ENCODE results near the gene GBX1.

GBX1 gene

GRCh38 chr7:151193203-151193978, 25.9 kb upstream of the GBX1 start:
- no peak for DNase-seq

GRCh38 chr7:151192002-151192539, 24.6 kb upstream of the GBX1 start:
- no peak for DNase-seq

DNA sequence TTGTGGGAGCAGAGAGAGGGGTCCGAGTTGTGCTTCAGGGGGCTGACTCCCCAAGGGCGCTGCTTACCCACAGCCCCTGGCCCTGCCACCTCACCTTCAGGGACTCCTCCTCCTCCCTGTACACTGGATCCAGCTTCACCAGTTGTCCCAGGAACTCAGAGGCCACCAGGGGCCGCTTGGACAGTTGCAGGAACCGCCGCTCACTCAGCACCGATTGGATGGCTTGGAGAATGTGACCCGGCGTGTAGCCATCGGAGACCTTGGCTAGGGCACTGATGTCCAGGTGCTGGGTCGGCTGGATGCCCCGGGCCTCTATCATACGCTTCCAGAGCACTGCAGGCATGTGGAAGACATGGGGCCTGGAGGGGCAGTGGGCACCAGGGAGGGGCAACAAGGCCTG, 24.1 kb upstream of the GBX1 start:
- no peak for DNase-seq

DNA sequence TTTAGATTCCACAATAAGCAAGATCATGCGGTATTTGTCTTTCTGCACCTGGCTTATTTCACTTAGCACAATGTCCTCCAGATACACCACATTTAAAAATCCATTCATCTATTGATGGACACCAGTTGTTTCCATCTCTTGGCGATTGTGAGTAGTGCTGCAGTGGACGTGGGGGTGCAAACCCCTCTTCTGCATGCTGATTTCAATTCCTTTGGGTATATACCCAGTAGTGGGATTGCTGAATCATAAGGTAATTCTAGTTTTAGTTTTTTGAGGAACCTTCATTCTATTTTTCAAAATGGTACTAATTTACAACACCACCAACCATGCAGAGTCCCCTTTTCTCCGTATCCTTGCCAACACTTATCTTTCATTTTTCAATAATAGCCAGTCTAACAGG, 21.5 kb upstream of the GBX1 start:
- DNase-seq, result no peak

DNA sequence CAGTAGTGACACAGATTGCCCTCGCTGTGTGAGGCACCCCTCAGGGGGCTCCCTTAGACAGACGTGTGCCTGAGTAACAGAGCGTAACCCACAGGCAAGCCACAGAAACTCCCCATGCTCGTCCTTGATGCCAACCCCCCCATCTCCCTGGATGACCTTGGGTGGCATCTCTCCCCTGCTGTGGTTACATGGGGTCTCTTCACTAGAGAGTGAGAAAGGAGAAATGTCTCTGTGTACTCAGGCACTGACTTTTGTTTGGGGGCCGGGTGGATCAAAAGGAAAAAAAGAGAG, 20.7 kb upstream of the GBX1 start:
- no peak for DNase-seq

DNA sequence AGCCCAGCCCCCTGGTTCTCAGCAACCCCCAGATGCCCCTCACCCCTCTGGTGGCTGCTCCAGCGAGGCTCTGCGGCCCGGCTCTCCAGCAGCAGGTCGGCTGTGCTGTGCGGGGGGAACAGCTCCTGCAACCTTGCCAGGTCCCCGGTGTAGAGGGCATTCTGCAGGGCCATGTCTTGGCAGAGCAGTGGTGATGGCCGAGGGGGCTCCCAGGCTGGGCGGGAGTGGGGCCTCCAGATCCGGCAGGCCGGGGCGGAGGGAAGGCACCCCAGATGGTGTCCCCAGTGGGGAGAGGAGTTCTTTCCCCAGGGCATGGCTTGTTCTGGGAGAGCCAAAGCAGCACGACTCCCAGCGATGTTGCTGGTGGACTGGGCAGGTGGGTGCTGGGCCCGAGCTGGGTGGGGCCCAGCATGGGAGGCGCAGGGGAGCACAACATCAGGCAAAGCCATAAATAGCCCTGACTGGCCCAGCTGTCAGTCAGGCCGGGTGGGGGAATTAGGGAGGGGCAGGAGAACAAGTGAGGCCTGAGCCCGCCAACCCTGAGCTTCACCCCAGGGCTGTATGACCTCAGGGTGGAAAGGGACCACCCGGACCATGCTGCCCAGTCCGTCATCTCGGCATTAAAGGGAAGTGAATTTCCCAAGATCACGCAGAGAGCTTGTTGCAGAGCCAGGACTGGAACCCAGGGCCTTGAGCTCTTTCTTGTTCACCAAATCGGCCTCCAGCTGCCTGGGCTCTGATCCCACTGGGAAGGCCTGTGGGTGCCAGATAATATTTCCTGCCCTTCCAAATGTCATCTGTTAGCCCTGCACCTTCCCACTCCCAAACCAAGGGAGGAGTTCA, 20.1 kb upstream of the GBX1 start:
- no peak for DNase-seq

DNA sequence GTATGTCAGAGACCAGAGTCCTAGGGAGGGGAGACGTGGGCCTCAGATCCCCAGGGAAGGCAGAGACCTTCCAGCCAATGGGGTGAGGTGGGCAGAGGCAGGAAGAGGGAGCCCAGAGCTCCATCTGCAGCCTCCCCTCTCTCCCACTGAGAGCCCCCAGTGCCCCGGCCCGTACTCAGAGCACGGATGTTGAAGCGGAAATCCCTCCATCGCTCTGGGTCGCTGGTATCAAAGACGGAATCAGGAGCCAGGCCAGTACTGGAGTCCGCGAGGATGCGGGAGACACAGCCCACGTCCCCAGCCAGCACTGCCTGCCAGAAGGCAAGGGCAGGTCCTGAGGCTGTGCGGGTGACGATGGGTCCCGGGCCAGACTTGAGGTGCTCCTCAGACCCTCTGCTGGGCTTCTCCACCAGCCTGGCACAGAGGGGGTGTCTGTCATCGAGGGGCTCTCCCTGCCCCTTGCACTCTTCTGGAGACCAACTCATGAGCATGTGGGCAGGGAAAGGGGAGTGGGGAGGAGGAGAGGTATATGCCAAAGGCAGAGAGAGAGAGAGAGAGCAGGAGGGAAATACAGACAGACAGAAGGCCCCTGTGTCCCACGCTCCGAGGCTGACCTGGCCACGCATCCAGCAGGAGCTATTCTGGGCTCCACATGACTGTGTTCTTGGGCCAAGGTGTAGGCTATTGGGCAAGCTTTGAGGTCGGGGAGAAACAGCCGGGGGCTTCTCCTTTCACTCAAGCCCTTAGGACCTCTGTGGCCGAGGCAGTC, 19.3 kb upstream of the GBX1 start, which contains the start of gene ASB10:
ASB10 (minus strand) TSS at position 611 of the 769 bp plus-strand sequence; CDS start at position 491, 120 bp downstream.
- no peak for DNase-seq

DNA sequence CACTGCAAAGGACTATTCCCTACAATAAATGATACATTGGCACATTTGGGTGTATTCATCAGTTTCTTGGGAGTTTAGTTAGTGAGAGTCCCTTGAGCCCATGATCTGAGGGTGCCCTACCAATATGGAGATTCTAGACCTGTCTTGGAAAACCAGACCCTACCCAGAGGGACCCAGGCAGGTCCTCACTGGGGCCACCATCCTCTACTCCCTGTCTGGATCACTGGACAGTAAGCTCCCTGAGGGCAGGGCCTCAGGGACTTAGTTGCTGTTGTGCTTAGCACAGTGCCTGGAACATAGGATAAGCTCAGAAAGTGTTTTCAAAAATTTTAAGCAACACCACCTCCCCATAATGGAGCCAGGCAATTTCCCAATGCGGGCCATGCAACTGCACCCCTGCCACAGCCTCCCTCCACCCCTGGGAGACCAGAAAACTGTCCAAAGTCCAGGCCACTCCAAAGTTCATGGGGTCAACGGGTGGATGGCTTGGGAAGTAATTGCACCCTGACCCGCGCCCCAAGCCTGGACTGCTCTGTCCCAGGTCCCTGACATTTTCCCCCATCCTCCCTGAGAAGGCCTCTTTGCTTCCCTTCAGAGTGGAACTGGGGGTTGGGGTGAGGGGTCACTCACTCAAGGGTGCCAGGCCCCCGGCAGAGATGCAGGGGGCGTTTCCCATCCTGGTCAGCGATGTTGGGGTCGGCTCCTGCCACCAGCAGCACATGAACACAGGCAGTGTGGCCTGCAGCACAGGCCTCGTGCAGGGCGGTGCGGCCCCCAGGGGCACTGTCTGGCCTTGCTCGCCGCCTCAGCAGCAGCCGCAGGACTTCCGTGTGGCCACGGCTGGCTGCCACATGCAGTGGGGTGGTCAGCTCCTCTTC, 18.5 kb upstream of the GBX1 start:
- no peak for DNase-seq

GRCh38 chr7:151181011-151181431, 13.5 kb upstream of the GBX1 start:
- DNase-seq, result no peak

DNA sequence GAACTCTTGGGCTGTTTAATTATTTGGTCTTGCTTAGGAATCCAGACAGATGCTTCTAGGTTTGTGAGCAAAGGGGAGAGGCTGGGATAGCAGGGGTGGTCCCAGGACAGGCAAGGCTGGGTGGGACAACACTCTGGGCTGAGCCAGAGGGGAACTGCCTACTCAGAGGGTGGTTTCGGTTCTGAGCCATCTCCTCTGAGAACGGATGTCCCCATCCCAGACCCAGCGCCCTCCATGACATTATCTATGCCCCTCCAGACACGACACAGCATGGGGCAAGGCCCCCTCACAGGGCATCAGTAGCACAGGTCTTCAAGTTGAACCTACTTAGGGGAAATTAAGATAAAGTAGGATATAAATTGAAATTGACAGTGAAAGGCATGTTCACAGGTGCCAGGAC, 12.5 kb upstream of the GBX1 start:
- no peak for DNase-seq

- no peak for DNase-seq
Observed at GRCh38 chr7:151179287-151179860, 11.9 kb upstream of the GBX1 start.

DNA sequence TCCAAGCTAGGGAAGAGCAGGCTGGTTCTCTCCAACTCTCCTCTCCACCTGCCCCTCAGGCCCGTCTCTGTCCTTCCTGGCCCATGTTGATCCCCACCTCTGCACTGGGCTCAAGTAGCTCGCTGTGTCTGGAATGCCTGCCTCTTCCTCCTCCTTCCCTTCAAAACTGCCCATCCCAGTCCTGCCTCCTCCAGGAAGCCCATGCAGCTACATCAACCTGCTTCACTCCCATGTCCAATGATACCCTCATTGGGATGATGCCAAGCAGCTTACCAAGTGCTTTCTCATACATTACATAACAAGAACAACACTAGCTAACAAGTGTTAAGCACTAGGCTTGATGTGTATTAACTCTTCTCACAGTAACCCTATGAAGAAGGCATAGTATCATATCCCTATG, 11.3 kb upstream of the GBX1 start:
- DNase-seq, result no peak

DNA sequence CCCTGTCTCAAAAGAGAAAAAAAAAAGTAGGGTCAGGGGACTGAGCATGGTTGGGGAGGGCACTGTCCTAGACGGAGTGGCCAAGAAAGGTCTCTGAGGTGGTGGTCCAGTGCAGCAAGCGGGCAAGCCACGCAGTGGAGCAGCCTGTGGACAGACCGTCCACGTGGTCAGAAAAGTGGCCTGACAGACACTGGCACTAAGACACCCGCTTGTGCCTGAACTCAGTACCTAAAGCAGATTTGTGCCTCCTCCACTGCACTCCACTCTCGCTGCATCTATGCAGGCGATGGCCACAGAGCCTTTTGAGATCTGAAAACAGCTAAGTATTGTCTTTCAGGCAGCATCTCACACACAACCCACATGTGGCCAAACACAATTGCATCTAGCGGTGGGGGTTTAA, 10.7 kb upstream of the GBX1 start:
- no peak for DNase-seq

GRCh38 chr7:151177310-151177709, 9.8 kb upstream of the GBX1 start:
- DNase-seq, result no peak

DNA sequence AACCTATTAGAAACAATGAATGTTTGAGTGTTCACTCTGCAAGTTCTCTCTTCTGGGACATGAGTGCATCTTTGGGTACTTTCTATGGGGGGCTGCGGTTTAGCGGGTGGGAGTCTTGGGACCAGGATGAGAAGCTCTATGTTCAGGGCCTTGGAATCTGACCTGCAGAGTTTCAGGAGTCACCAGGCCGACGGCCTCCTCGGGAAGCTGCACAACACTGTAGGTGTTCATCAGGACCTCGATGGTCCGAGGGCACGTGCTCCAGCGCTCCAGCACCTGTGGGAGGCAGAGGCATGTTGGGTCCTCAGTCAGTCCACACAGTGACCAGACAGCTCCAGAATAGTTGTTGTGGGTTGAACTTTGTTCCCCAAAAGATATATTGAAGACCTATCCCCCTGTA, 8.9 kb upstream of the GBX1 start:
- DNase-seq, result no peak

DNA sequence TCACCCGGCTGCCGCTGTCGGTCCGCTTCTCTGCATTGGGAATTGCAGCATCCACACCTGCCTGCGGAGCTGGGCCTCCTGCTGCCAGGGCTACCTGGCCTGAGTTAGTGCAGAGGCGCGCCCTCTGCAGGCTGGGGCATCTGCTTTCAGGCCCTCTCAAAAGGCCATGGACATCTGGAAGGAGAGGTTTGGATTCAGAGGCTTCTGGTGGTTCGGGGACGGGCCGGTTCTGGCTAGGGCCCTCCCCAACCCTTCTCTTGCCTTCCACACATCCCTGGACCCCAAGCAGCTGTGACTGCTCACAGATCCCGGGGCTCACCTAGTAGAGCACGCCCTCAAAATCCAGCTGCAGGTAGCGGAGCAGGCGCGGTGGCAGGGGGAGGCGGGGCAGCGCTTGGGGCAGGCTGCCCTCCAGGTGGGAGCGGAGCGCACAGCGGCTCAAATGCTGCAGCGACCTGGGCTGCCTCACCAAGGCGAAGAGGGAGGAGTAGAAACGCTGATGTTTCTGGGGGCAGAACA, 8.4 kb upstream of the GBX1 start:
- no peak for DNase-seq

- no peak for DNase-seq
Observed at GRCh38 chr7:151175047-151175792, 7.7 kb upstream of the GBX1 start.

DNA sequence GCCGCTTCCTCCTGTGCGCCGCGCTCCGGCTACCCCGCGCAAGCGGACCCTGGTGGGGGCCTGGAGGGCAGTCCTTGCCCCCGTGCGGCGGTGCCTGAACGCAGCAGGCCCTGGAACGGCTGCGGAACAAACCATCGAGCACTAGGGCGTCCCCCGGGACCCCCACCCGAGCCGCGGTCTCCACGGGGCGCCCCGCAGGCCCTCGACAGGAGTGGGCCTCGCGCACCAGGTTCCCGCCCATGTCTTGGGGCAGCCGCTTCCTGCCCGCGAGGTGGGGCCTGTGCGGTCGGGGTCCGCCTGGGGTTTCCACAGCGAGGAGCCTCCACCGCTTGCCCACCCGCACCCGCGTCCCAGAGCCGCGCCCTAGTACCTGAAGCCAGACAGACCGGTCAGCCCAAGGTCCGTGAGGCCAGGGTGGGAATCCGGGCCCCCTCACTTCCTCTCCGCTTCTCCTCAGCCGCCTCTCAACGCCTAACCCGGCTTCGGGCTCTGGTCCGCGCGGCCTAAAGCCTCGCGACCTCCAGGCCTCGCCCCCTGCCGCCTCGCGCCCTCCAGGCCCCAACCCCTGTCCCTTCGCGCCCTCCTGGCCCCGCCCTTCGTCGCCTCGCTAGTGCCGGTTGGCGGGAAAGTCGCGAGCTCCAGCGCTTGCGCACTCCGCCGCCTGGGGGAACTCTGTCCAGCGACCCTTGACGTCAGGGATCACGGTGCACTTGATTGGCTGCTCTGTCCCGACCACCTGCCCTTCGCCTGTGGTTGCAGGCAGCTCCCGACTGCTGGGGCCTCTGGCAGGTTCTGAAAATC, 7.0 kb upstream of the GBX1 start:
- DNase-seq, result peak; percentile 23

- no peak for DNase-seq
Observed at GRCh38 chr7:151173386-151174245, 6.1 kb upstream of the GBX1 start.

Measured in CD4-positive, alpha-beta T cell treated with Interleukin-17A for 4 hours (primary cell).